ENCODE measurements around the gene TRIM14.

The TRIM14 gene

DNA sequence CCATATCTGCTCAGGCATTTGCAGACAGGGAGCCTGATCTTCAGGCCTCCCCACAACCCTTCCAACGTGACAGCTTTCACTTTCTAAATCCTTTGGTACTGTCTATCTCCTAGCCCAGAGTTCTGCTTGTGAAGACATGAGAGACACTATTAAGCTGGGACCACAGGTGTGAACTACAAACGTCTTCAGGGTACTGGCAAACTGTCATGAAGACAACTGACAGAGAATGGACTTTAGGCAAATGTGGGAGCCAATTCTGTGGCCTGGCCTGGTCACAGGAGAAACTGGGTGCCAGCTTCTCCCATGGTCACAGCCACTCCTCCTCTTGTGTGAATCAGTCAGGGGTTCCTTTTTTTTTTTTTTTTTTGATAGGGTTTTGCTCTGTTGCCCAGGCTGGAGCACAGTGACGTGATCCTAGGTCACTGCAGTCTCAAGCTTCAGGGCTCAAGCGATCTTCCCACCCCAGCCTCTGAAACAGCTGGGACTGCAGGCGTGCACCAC is 10.4 kb downstream of the TRIM14 start:
- H3K4me3 ChIP-seq (replicated peaks; ENCODE audit: low read depth, low read length), result no peak overlapping the region
- TF ChIP-seq, protein P1, sequence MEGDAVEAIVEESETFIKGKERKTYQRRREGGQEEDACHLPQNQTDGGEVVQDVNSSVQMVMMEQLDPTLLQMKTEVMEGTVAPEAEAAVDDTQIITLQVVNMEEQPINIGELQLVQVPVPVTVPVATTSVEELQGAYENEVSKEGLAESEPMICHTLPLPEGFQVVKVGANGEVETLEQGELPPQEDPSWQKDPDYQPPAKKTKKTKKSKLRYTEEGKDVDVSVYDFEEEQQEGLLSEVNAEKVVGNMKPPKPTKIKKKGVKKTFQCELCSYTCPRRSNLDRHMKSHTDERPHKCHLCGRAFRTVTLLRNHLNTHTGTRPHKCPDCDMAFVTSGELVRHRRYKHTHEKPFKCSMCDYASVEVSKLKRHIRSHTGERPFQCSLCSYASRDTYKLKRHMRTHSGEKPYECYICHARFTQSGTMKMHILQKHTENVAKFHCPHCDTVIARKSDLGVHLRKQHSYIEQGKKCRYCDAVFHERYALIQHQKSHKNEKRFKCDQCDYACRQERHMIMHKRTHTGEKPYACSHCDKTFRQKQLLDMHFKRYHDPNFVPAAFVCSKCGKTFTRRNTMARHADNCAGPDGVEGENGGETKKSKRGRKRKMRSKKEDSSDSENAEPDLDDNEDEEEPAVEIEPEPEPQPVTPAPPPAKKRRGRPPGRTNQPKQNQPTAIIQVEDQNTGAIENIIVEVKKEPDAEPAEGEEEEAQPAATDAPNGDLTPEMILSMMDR (IDR thresholded peaks at IDR 0.05; ENCODE audit: low read length, missing control alignments), result no peak
- no peak for DNase-seq (ENCODE audit: low read depth)

DNA sequence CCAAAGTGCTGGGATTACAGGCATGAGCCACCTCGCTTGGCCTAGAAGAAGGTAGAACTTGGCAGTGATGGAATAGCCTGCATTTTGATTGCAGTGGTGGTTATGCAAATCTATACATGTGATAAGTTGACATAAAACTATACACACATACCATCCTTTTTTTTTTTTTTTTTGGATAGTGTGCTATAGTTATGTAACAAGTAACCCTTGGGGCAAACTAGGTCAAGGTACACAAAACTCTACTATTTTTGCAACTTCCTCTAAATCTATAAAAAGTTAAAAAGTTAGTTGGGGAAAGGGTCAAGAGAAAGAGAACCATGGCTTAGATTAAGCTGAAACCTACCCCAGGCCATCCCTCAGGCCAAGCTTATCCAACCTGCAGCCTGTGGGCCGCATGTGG is 11.1 kb downstream of the TRIM14 start:
- DNase-seq (ENCODE audit: low read depth), result no peak
- TF ChIP-seq, protein P1 (IDR thresholded peaks at IDR 0.05; ENCODE audit: low read length, missing control alignments), result no peak
- no peak overlapping the region for H3K4me3 ChIP-seq (replicated peaks; ENCODE audit: low read depth, low read length)

DNA sequence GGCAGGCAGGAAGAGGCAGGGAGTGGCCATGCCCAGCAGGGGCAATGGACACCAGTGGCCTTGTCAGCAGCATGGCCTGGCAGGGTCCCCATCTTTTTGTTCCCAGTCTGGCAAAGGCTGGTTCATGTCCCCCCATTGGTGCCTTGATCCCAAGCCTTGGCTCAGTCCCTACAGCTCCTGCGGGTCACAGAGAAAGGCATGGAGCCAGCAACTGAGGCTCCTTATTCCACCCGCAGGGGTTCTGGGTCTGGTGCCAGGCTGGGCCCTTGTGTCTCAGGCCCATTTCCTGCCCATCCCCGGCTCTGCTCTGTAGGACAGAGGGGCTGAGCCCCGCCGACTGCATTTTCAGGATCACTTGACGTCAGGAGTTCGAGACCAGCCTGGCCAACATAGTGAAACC is 14.0 kb downstream of the TRIM14 start:
- H3K4me3 ChIP-seq (replicated peaks; ENCODE audit: low read depth, low read length), result no peak overlapping the region
- DNase-seq (ENCODE audit: low read depth), result no peak
- TF ChIP-seq, protein P1 (IDR thresholded peaks at IDR 0.05; ENCODE audit: low read length, missing control alignments), result no peak

DNA sequence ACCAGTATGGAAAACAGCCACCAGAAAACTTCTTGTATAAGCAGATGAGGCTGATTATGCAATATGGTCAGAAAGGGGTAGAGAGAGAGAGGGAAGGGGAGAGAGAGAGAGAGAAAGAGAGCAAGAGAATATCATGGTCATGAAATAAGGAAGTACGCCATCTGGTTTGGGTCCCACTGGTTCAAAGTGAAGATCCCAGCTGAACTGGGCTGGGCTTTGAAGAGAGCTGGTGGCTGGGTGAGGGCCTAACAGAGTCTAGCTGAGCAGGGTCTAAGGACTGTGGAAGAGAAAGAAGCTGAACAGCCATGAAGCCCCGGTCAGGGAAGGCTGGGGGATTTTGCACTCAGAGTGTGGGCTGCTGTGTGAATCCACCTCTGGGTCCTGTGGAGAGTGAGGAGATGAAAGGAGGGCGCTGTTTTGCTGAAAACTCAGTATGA is 14.6 kb downstream of the TRIM14 start:
- no peak overlapping the region for H3K4me3 ChIP-seq (replicated peaks; ENCODE audit: low read depth, low read length)
- no peak for DNase-seq (ENCODE audit: low read depth)
- TF ChIP-seq, protein P1 (IDR thresholded peaks at IDR 0.05; ENCODE audit: low read length, missing control alignments), result no peak

DNA sequence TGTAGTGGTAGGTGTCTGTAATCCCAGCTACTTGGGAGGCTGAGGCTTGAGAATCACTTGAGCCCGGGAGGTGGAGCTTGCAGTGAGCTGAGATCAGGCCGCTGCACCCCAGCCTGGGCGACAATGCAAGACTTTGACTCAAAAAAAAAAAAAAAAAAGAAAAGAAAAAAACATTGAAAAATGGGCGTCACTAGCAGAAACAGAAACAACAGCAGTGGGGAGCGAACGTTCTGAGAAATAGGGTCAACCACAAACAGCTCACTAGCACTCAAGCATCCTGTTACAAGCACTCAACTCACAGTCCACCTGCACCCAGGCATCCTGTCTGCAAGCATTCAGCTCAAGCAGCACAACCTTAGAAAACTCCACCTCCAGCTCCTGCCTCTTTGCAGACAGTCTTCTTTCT is 17.2 kb downstream of the TRIM14 start:
- TF ChIP-seq, protein P1 (IDR thresholded peaks at IDR 0.05; ENCODE audit: low read length, missing control alignments), result no peak
- no peak overlapping the region for H3K4me3 ChIP-seq (replicated peaks; ENCODE audit: low read depth, low read length)
- no peak for DNase-seq (ENCODE audit: low read depth)

DNA sequence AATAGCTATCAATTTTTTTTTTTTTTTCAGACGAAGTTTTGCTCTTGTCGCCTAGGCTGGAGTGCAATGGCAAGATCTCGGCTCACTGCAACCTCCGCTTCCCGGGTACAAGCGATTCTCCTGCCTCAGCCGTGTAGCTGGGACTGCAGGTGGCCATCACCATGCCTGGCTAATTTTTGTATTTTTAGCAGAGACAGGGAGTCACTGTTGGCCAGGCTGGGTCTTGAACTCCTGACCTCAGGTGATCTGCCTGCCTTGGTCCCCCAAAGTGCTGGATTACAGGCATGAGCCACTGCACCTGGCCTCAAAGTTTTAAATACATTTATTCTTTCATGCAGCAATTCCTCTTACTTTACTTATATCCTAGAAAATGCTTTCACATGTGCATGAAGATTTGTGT is 17.6 kb downstream of the TRIM14 start:
- DNase-seq (ENCODE audit: low read depth), result no peak
- H3K4me3 ChIP-seq (replicated peaks; ENCODE audit: low read depth, low read length), result no peak overlapping the region
- TF ChIP-seq, protein P1 (IDR thresholded peaks at IDR 0.05; ENCODE audit: low read length, missing control alignments), result no peak

DNA sequence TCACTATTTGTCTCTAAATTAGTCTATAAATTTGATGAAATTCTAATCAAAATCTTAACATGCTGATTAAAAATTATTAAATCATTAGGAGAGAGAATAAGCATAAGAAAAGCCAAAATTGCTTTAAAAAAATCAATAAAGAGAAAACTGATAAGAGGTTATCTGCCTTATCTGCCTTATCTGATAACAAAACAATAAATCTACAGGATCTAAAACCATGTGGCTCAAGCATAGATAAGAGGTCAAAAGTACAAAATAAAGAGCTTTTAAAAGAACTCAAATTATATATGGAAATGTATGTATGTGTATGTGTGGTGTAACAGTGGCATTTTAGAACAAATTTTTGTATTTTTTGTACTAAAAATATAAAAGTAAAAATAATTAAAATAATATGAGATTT is 18.6 kb downstream of the TRIM14 start:
- DNase-seq (ENCODE audit: low read depth), result no peak
- TF ChIP-seq, protein P1 (IDR thresholded peaks at IDR 0.05; ENCODE audit: low read length, missing control alignments), result no peak
- no peak overlapping the region for H3K4me3 ChIP-seq (replicated peaks; ENCODE audit: low read depth, low read length)

Measured in fibroblast of pulmonary artery (primary cell).